Brain microvascular endothelial cell (primary cell): ENCODE data around the gene PIANP.

Experiments
- DNase-seq: peaks from one replicate; pipeline ENCODE4 v3.0.0-alpha.2; 2020
- H3K27ac ChIP-seq: fragments of 250-450 bp; sonication (Bioruptor Pico); 2 replicates; pipeline ENCODE4 v1.5.1; 2020; ENCODE audit warnings: mild to moderate bottlenecking, moderate library complexity
- H3K27me3 ChIP-seq: fragments of 250-450 bp; sonication (Bioruptor Pico); replicated peaks from 2 replicates; pipeline ENCODE4 v1.5.1; 2020; ENCODE audit warnings: mild to moderate bottlenecking
- H3K36me3 ChIP-seq: fragments of 250-450 bp; sonication (Bioruptor Pico); replicated peaks from 2 replicates; pipeline ENCODE4 v1.5.1; 2020; ENCODE audit warnings: mild to moderate bottlenecking
- H3K4me3 ChIP-seq: 2 replicates; pipeline ENCODE4 v1.5.1; 2011; ENCODE audit warnings: low read depth, mild to moderate bottlenecking, control low read depth, low read length, moderate library complexity
- in situ Hi-C: cut with HindIII; loops from 2 replicates; pipeline ENCODE4 v1.10.0; 2017; ENCODE audit warnings: low sequenced_read_pairs, low pct_ligation_motif_present
- TF ChIP-seq, protein P1 (sequence below): IDR thresholded peaks from 2 replicates; pipeline ENCODE4 v1.5.1; 2011; ENCODE audit warnings: low read depth, mild to moderate bottlenecking, moderate library complexity, low read length, control low read depth, inconsistent platforms; ENCODE audit errors: missing control alignments

PIANP gene

DNA sequence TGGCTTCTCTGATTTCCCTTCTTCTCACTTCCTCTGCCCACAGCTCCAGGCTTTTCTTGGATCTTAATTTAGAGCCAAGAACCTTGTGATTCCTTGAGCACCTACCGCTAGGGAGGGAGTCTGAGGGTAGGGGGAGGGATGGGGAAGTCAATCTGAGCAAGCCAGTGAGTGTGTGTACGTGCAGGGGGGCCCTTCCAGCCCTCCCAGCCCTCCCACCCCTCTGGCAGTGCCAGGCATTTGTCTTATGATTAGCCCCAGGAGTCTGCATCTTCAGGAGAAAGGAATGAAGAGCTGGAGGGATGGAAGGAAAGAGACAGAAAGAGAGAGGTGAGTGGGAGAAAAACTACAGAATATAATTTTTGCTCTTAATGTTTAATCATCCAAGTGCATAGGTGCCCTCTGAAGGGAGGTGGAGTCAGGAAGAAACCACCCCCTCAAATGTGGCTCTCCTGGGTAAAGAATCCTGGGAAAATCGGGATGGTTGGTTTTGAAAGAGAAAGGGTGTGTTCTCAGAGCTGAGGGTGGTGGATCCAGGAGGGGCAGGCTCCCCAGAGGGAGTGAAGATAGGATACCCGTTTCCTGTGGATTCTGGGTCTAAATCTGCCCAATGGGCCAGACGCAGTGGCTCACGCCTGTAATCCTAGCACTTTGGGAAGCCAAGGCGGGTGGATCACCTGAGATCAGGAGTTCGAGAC is 2.1 kb downstream of the PIANP start:
- Histone ChIP-seq H3K36me3 (no peaks in the 10 kb centered on the region), H3K4me3 (no peak overlapping the region), H3K27me3 (peaks cover 28% of the 10 kb centered on the region), H3K27ac (no peak overlapping the region)
- TF ChIP-seq, protein P1, sequence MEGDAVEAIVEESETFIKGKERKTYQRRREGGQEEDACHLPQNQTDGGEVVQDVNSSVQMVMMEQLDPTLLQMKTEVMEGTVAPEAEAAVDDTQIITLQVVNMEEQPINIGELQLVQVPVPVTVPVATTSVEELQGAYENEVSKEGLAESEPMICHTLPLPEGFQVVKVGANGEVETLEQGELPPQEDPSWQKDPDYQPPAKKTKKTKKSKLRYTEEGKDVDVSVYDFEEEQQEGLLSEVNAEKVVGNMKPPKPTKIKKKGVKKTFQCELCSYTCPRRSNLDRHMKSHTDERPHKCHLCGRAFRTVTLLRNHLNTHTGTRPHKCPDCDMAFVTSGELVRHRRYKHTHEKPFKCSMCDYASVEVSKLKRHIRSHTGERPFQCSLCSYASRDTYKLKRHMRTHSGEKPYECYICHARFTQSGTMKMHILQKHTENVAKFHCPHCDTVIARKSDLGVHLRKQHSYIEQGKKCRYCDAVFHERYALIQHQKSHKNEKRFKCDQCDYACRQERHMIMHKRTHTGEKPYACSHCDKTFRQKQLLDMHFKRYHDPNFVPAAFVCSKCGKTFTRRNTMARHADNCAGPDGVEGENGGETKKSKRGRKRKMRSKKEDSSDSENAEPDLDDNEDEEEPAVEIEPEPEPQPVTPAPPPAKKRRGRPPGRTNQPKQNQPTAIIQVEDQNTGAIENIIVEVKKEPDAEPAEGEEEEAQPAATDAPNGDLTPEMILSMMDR, result no peak
- in situ Hi-C loops, result no loop called here
- no peak for DNase-seq

DNA sequence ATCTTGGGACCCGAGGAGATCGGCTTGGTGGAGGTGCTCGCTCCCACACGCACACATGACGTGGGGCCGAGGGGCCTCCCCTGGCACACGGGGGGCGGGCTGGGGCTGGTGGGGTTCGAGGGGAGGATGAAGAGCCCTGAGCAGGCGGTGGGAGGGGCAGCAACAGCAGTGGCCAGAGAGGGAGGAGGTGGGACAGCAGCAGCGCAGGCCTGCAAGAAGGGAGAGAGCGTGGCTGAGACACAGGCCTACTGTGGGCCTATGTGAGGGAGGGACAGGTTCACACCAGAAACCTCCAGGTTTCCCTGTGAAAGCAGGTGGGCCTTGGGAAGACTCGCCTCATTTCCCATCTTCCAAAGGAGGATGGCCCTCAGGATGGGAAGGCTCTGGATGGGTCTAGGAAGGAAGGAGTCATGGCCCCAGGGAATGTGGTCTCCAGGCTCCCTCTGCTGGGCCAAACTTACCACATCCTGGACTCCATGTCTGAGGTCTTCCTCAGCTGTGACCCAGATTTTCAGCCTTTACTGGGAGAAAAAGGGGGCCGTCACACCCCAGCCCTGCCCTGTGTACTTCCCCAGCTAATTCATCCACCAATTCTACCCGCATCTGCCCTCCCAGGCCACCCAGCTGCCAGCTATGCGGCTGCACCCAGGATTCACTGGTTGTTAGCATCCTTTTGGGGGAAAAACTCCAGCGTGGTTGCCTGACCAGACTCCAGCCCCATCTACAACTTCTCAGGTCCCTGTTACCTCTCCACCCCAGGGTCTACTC is 2.8 kb downstream of the PIANP start:
- peak; percentile 52 for DNase-seq
- Histone ChIP-seq H3K27ac (no peak overlapping the region), H3K4me3 (no peak overlapping the region), H3K36me3 (no peaks in the 10 kb centered on the region), H3K27me3 (peaks cover 28% of the 10 kb centered on the region)
- in situ Hi-C loops, result no loop called here
- TF ChIP-seq, protein P1, result peak; percentile 81

DNA sequence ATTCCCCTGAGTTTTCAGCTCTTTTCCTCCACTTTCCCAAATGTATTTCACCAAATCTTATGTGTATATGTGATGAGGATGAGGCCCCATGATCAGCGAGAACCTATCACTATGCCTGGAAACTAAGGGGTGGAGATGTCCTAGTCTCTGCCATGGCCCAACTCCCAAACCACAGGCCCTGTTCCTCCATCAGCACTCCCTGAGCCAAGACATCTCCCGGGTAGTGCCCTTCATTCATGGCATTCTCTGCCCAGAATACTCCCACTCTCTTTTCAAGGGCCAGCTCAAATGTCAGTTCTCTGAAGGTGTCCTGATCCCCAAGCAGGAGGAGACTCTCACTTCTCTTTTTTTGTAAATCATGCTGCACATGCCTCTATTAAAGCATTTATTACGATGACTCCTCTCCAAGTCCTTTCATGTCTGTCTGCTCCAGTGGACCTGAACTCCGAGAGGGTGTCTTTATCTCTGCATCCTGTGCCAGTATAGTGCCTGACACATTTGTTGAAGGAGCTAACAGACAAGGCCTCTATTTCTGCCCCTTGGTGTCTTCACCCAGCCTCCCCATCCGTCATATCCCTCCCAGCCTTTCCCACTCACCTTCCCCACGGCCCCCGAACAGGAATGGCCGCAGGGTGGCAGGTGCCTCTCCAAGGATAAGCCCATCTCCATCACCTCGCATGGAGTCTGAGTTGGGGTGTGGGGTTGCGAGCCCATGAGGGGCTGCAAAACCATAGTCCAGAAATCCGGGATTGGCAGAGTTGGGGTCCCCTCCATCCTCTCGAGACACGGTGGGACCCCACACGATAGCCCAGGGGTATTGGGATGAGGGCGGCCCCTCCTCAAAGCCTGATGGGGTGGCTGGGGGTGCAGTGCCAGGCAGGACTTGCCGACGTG is 3.7 kb downstream of the PIANP start:
- no peak overlapping the region for H3K4me3 ChIP-seq
- DNase-seq, result no peak
- no peaks in the 10 kb centered on the region for H3K36me3 ChIP-seq
- in situ Hi-C loops, result no loop called here
- H3K27ac ChIP-seq, result no peak overlapping the region
- TF ChIP-seq, protein P1, result no peak
- H3K27me3 ChIP-seq, result peaks cover 26% of the 10 kb centered on the region

DNA sequence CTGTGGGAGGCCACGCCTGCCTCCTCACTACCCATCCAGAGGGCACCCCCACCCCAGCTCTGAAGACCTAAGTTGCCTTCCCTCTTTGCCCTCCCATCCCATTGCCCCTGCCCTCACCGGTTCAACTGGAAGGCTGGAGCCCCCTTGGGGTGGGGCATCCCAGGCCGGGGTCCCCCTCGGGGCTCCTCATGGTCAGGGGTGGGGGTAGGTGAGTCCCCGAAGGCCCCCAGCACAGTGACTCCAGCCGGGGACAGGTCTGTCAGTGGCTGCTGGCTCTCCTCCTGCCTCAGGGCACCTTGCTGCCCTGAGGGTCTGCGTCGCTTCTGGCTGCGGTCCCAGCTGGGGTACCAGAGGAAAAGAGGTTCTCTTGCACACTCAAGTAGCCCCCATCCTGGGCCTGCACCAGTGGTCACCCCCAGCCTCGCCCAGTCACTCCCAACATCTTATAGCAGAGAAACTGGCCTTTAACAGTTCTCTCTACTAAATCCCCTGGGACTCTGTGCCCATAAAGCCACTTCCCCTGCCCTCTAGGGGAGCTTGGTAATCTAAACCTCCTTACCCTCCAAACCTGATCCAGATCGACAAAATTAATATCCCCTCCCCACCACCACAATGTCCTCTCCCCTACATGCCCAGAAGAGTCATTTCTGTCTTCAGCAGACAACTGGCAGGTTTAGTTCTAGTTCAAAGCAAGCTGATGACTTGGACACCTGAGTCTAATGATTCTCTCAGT is 5.1 kb downstream of the PIANP start:
- Histone ChIP-seq H3K36me3 (no peaks in the 10 kb centered on the region), H3K27me3 (peaks cover 16% of the 10 kb centered on the region), H3K27ac (no peak overlapping the region), H3K4me3 (no peak overlapping the region)
- in situ Hi-C loops, result no loop called here
- TF ChIP-seq, protein P1, result no peak
- DNase-seq, result no peak

DNA sequence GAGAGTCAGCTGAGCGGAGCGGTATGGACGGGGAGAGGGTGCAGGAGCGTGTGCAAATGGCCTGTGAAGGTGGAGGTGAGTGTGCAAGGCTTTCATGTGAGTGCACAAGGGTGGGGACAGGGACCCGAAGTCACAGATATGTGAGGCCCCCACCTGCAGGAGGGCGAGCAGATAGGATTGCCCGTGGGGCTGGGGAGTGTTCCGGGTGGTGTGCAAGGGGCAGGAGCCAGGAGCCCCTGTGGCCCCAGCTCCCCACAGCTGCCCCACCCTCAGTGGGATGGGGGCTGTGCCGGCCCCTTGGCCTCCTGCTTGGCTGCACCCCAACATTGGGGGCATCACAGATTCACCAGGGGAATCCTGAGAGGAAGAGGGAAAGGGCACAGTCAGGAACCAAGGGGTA is 5.9 kb downstream of the PIANP start:
- in situ Hi-C loops, result no loop called here
- Histone ChIP-seq H3K27ac (no peak overlapping the region), H3K36me3 (no peaks in the 10 kb centered on the region), H3K4me3 (no peak overlapping the region), H3K27me3 (peaks cover 11% of the 10 kb centered on the region)
- DNase-seq, result no peak
- TF ChIP-seq, protein P1, result no peak
